Epithelial cell of prostate (primary cell): Measurements from ENCODE around the gene TINAGL1.

Experiments
- DNase-seq: peaks from one replicate; pipeline ENCODE4 v3.0.0-alpha.2; 2011; ENCODE audit warnings: low read depth, low spot score
- H3K27ac ChIP-seq: fragments of 450-650 bp; 2 replicates; pipeline ENCODE4 v1.5.1; 2017; ENCODE audit warnings: mild to moderate bottlenecking

TINAGL1 gene

GRCh38 chr1:31600641-31601040 lies 24.3 kb downstream of the TINAGL1 start:
- no peak overlapping the region for H3K27ac ChIP-seq
- DNase-seq, result no peak

DNA sequence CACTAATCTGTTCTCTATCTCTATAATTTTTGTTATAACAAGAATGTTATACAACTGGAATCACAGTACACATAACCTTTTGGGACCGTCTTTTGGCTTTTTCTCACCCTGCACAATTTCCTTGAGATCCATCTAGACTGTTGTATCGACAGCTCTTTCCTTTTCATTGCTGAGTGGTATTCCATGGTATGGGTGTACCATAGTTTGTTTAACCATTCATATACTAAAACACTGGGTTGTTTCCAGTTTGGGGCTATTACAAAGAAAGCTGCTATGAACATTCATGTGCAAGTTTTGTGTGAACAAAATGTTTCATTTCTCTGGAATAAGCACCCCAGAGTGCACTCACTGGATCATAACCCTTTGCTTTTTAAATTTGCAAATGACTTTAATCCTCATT lies 25.8 kb downstream of the TINAGL1 start:
- DNase-seq, result no peak

GRCh38 chr1:31605908-31606427 lies 29.7 kb downstream of the TINAGL1 start:
- DNase-seq, result peak; percentile 24
- no peak overlapping the region for H3K27ac ChIP-seq

More for the DNA sequence above, 25.8 kb downstream of the TINAGL1 start:
- H3K27ac ChIP-seq, result no peak overlapping the region

DNA sequence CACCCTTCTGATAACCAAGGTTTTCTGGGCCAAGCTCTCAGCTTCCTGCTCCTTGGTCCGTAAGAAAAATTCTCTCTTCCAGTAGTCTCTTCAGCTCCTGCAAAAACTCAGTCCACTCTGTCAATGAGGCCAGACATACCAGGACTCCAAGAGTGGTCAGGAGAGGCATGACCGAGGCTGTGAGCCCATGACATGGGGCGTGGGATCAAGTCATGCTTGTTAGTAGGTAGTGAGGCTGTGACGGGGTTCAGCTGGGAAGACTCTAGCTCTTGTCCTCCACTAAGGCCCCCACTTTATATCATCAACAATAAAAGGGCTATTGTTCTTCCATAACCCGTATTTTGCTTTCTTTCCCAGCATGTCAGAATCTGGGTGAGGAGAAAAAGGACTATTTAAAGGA lies 31.0 kb downstream of the TINAGL1 start:
- H3K27ac ChIP-seq, result no peak overlapping the region
- DNase-seq, result no peak

DNA sequence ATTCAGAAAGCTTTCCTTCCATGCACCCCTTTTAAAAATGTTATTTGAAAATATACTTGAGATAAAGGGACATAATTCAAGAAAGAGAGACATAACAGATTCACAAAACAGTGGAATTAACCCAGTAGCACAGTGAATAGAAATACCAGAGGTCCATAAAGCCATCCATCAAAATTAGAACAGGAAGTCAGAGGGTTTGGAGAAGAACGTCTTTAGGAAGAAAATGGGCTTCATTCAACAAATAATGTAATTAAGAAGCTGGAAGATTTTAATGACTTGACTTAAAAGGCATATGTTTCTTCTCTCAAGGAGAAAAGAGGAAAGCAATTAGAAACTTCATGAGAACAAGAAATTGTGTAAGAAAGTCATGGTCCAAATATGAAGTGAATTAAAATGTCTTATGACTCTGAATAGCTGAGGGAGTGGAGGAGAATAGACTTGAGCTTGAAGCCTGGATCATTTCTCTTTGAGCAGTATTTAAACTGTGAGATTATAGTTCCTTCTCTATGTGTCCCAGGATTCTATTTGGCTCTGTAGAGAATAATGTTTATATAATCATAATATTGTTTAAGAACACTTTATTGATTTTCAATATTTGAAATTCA lies 33.3 kb downstream of the TINAGL1 start:
- DNase-seq, result no peak
- no peak overlapping the region for H3K27ac ChIP-seq

GRCh38 chr1:31614414-31615005 lies 38.2 kb downstream of the TINAGL1 start:
- no peak for DNase-seq

DNA sequence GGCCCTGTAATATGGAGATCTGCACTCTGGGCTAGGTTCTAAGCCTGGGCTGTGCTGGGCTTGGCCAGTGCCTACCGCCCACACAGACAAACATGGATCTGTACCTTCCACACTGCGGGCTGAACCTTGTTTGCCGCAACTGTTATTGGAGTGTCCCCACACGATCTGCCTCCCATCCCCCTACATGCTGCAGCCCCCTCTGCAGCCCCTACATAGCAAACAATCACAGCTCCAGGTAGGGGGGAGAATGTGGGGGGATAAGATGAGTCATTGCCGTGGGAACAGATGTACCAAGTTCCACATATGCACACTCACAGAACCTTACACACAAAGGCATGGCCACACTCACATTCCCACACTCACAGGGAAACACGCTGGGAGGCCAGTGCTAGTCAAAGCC lies 39.1 kb downstream of the TINAGL1 start:
- no peak overlapping the region for H3K27ac ChIP-seq
- no peak for DNase-seq

More at GRCh38 chr1:31614414-31615005, 38.2 kb downstream of the TINAGL1 start:
- no peak overlapping the region for H3K27ac ChIP-seq

DNA sequence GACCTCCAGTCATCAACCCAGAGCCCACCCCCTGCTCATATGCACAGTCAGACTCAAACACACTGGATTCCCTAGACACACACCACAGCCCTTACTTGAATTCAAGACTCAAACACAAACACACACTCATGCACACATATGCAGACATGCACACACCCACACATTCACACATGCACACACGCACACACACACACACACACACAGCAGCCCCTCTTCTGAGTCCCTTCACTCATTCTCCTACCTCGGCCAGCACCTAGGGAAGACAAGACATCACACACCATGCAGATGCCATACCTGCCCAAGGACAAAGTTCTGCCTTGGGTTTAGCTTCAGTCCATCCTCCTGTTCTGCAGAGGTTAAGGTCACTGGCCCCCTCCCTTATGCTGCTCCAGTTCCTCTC lies 39.6 kb downstream of the TINAGL1 start:
- H3K27ac ChIP-seq, result no peak overlapping the region
- no peak for DNase-seq

DNA sequence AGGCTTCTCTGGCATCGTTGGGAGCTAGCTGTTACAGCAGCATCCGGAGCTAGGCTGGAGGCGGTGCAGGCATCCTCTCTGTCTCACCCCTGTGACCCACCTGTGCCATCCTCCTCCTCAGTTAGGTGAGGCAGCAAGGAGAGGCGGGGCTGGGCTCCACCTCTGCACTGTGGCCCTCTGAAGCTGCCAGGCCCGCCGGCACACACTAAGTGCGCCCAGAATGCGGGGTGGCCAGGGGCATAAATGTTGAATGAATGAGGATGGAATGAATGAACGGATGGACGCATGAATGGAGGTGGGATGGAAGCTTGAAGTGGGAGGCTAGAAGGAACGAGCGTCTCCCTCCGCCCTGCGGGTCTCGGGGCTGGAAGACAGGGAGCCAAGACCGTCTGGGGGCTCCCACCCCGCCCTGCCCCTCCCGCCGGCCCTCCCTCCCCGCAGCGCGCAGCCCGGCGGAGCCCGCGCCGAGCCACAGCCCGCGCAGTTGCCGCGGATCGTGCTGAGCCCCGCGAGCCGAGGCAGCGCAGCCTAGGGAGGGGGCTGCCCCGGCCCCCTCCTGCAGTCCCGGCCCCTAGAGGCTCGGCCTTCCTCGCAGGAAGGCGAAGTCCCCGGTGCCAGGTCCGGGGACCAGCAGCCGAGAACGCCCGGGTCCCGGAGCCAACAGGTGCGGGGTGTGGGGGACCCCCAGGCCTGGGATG lies 41.1 kb downstream of the TINAGL1 start, which contains the start of gene HCRTR1:
Gene HCRTR1 (plus strand): TSS at position 472 of the 698 bp plus-strand sequence. CDS start 1,504 bp downstream, outside the sequence.
- H3K27ac ChIP-seq, result no peak within 1 kb of the TSS
- DNase-seq, result no peak

DNA sequence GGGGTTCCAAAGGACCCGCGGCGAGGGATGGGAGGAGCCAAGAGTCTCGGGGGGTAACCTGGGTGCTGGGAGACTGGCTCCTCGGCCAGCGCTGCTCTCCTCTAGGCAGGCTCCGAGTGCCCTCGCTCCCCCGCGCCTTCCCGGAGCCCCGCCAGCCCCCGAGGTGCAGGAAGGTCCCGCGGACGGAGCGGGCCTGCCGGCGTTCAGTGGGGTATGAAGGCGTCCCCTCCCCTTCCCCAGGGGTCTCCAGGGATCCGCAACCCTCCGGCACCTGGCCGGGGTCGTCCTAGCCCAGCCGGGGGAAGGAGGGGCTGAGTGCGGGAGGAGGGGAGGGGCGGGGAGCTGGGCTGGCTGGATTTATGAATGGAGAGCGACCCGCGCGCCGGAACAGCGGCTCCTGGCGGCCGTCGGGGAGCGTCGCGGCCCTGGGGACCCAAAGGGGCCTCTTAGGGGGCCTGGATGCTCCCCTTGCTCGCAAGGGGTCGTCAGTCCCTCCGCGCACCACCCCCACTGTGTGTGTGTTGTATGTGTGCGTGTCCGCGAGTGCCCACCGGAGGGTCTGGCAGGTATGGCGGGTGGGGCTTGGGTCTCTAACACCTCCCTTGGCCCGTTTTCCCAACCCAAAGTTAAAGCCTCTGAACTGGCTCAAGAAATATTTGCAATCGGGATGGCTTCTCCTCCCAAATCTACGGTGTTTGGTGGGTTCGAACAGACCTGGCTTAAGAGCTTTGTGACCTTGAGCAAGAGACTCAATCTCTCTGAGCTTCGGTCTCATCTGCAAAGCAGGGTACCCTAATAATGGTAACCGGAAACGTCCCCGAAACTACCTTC lies 41.8 kb downstream of the TINAGL1 start:
- no peak for DNase-seq

DNA sequence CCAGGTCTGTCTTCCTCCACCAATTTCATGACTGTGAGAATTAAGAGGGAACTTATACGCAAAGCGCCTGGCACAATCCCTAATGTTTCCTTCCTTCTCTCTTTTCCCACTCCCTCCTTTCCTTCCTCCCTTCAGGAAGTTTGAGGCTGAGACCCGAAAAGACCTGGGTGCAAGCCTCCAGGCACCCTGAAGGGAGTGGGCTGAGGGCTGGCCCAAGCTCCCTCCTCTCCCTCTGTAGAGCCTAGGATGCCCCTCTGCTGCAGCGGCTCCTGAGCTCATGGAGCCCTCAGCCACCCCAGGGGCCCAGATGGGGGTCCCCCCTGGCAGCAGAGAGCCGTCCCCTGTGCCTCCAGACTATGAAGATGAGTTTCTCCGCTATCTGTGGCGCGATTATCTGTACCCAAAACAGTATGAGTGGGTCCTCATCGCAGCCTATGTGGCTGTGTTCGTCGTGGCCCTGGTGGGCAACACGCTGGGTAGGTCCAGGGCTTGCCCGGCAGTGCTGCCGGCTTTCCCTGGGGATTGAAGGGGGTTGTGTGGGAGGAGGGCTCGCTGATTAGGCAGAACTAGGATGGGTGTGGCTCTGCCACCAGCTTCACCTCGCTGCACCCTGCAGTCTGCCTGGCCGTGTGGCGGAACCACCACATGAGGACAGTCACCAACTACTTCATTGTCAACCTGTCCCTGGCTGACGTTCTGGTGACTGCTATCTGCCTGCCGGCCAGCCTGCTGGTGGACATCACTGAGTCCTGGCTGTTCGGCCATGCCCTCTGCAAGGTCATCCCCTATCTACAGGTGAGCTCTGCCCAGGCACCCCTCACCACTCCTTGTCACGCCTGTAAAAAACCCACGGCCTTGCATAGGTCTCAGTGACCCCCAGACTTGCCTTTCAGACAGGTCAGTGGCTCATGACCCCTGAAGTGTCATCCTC lies 42.9 kb downstream of the TINAGL1 start:
- DNase-seq, result no peak
- no peak overlapping the region for H3K27ac ChIP-seq

More for the DNA sequence above, 41.8 kb downstream of the TINAGL1 start:
- no peak overlapping the region for H3K27ac ChIP-seq

GRCh38 chr1:31620631-31621497 lies 44.5 kb downstream of the TINAGL1 start:
- H3K27ac ChIP-seq, result no peak overlapping the region
- no peak for DNase-seq

DNA sequence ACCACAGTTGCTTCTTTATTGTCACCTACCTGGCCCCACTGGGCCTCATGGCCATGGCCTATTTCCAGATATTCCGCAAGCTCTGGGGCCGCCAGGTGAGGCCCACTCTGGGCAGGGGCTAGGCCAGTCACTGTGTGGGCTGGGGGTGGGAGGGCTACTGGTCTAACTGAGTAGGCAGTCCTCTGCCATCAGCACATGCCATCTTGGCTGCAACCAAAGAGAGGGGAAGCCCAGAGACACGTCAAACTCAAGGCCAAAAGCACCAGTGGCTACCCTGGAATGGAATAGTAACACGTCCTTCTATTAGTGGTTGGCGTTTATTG lies 45.1 kb downstream of the TINAGL1 start:
- no peak overlapping the region for H3K27ac ChIP-seq
- DNase-seq, result no peak

DNA sequence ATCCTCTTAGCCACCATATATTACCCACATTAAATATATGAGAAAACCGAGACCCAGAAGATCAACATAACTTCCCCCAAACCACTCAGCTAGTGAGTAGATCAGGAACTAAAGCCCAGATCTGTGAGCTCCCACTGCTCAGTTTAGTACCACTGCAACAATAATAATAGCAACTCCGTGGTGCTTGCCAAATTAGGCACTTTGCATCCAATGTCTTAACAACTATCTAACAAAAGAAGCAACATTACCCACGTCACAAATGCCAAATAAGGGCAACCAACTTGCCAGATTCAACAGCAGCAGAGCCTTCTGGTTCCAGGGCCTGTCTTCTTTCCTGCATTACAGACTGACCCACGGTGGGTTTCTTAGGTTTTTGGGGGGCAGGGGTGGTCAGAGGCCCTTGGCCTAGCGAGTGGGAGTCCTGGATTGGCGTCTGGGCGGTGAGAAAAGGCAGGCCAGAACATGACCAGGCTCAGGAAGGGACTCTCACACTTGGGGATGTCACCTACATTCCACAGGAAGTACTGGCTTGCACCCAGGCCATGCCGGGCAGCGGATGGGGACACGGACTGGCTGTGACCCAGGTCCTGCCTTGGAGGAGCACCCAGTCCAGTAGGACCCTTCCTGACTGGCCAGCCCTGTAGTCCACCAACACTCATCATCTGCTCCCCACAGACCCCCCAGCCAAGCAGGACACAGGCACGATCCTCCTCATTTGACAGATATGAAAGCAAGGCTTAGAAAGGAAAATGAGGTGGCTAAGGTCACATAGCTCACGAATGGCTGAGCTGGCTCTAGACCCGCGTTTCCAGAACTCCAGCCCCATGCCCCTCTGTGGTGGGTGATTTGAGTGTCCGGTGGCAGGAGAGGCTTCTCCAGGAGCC lies 45.8 kb downstream of the TINAGL1 start:
- no peak overlapping the region for H3K27ac ChIP-seq
- no peak for DNase-seq

DNA sequence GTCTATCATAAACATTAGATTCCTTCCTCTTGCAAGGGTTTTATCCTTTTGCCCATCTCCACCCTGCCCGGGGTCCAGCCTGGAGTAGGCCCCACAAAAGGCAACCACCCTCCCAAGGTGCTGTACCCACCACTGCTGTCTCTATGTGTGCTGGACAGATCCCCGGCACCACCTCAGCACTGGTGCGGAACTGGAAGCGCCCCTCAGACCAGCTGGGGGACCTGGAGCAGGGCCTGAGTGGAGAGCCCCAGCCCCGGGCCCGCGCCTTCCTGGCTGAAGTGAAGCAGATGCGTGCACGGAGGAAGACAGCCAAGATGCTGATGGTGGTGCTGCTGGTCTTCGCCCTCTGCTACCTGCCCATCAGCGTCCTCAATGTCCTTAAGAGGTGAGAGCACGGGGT lies 47.0 kb downstream of the TINAGL1 start:
- no peak for DNase-seq

DNA sequence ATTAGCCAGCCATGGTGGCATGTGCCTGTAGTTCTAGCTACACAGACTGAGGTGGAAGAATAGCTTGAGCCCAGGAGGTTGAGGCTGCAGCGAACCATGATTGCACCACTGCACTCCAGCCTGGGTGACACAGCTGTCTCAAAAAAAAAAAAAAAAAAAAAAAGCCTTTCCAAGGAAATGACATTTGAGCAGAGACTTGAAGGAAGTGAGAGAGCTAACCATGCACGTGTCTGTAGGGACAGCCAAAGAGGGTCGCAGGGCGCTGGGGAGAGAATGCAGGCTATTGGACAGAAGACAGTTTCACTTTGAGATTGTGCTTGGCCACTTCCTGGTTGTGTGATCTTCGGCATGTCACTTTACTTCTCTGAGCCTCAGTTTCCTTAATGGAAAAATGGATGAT lies 48.0 kb downstream of the TINAGL1 start:
- H3K27ac ChIP-seq, result no peak overlapping the region
- no peak for DNase-seq

More for the DNA sequence above, 47.0 kb downstream of the TINAGL1 start:
- H3K27ac ChIP-seq, result no peak overlapping the region

GRCh38 chr1:31624731-31625514 lies 48.6 kb downstream of the TINAGL1 start:
- DNase-seq, result no peak
- no peak overlapping the region for H3K27ac ChIP-seq
